B cell (primary cell): Measurements from ENCODE around the gene CHCHD6. TPM values are rescaled to one million over a fixed set of nuclear protein-coding genes. Genes with fewer than 3 reads are reported as not detected.

ENCODE experiments used
- ATAC-seq: fragments of 200-7000 bp; cut with Tn5 transposase; one replicate; pipeline ENCODE4 v1.10.0; 2021; ENCODE audit warnings: low read depth, mild to moderate bottlenecking, moderate number of reproducible peaks, moderate library complexity
- CTCF ChIA-PET: fragments of 350-600 bp; sonication (Branson Sonifier 250); formaldehyde crosslinking; loops from one replicate; lab custom pipeline; 2021; ENCODE audit warnings: antibody characterized with exemption, inconsistent platforms; lab: Charles Lee
- POLR2A ChIA-PET: fragments of 350-600 bp; sonication (Branson Sonifier 250); formaldehyde crosslinking; loops from one replicate; lab custom pipeline; 2021; ENCODE audit warnings: antibody characterized with exemption; lab: Charles Lee
- DNase-seq: peaks from one replicate; pipeline ENCODE4 v3.0.0; 2013
- H2AFZ ChIP-seq: 2 replicates; pipeline ENCODE4 v1.6.1; 2012; ENCODE audit warnings: mild to moderate bottlenecking, low read depth, low read length; ENCODE audit not compliant: insufficient read depth, poor library complexity, severe bottlenecking
- H3K27ac ChIP-seq, 2 donors: 1 replicate in 1 of 2; 2 replicates in 1 of 2; pipeline ENCODE4 v1.5.1; 2012 to 2013; ENCODE audit warnings: low read length in 2 of 2, mild to moderate bottlenecking in 2 of 2, moderate library complexity in 1 of 2
- H3K27me3 ChIP-seq, 4 experiments: fragments of 200-600 bp in 1 of 4; sonication (generic) in 1 of 4; replicated peaks in 1 of 4; 1 replicate in 2 of 4; 2 replicates in 2 of 4; pipeline versions ENCODE4 v1.6.1 to v1.7.0; 2013 to 2016; ENCODE audit warnings: low read length in 3 of 4, mild to moderate bottlenecking in 2 of 4, mixed read lengths in 1 of 4, moderate library complexity in 1 of 4; ENCODE audit not compliant: insufficient read depth in 4 of 4, control insufficient read depth in 3 of 4; ENCODE audit errors: control extremely low read depth in 1 of 4
- H3K36me3 ChIP-seq, 2 experiments: replicated peaks in 1 of 2; 1 replicate in 1 of 2; 2 replicates in 1 of 2; pipeline versions ENCODE4 v1.6.1 to v1.7.1; 2013; ENCODE audit warnings: low read length in 1 of 2; ENCODE audit not compliant: insufficient read depth in 2 of 2, control insufficient read depth in 1 of 2; ENCODE audit errors: control extremely low read depth in 1 of 2, extremely low read depth in 1 of 2
- H3K4me1 ChIP-seq, 2 donors: fragments of 200-600 bp in 1 of 2; sonication (generic) in 1 of 2; 1 replicate in 1 of 2; 2 replicates in 1 of 2; pipeline versions ENCODE4 v1.5.1 to v1.6.1; 2013 to 2017; ENCODE audit warnings: low read length in 2 of 2; ENCODE audit not compliant: control insufficient read depth in 2 of 2, insufficient read depth in 2 of 2
- H3K4me2 ChIP-seq: replicated peaks from 2 replicates; pipeline ENCODE3; 2012; ENCODE audit warnings: mild to moderate bottlenecking, low read depth, low read length; ENCODE audit not compliant: poor library complexity, severe bottlenecking
- H3K4me3 ChIP-seq, 5 experiments: fragments of 200-600 bp in 1 of 5; sonication (generic) in 1 of 5; 1 replicate in 3 of 5; 2 replicates in 2 of 5; pipeline versions ENCODE4 v1.5.1 to v1.7.0; 2011 to 2016; ENCODE audit warnings: low read length in 4 of 5, mild to moderate bottlenecking in 4 of 5, low read depth in 2 of 5, control low read depth in 1 of 5, moderate library complexity in 1 of 5; ENCODE audit not compliant: insufficient read depth in 1 of 5; ENCODE audit errors: control extremely low read depth in 1 of 5, extremely low read depth in 1 of 5
- H3K79me2 ChIP-seq: fragments of 200-600 bp; sonication (generic); one replicate; pipeline ENCODE4 v1.6.0; 2016; ENCODE audit warnings: low read length; ENCODE audit not compliant: control insufficient read depth, insufficient read depth
- H3K9ac ChIP-seq: fragments of 200-600 bp; sonication (generic); 2 replicates; pipeline ENCODE4 v1.6.1; 2017; ENCODE audit warnings: mild to moderate bottlenecking, low read length, moderate library complexity
- H3K9me3 ChIP-seq, 3 donors: one replicate each; pipeline versions ENCODE4 v1.6.1 to v1.7.1; 2013; ENCODE audit warnings: low read length in 2 of 3; ENCODE audit not compliant: control insufficient read depth in 2 of 3, insufficient read depth in 1 of 3; ENCODE audit errors: control extremely low read depth in 1 of 3
- H4K20me1 ChIP-seq: 2 replicates; pipeline ENCODE4 v1.6.0; 2012; ENCODE audit warnings: mild to moderate bottlenecking, low read length; ENCODE audit not compliant: insufficient read depth, control insufficient read depth, poor library complexity, severe bottlenecking
- H3K27ac Mint-ChIP-seq: one replicate; pipeline ENCODE4 v1.8.0; 2021; ENCODE audit warnings: mixed read lengths
- H3K27me3 Mint-ChIP-seq: one replicate; pipeline ENCODE4 v1.8.0; 2021; ENCODE audit warnings: mixed read lengths
- H3K4me1 Mint-ChIP-seq: one replicate; pipeline ENCODE4 v1.8.0; 2021; ENCODE audit warnings: mixed read lengths
- H3K4me3 Mint-ChIP-seq: one replicate; pipeline ENCODE4 v1.8.0; 2021; ENCODE audit warnings: mixed read lengths
- H3K9me3 Mint-ChIP-seq: one replicate; pipeline ENCODE4 v1.8.0; 2022; ENCODE audit warnings: mixed read lengths; ENCODE audit not compliant: insufficient read depth
- EZH2 ChIP-seq: IDR thresholded peaks from 2 replicates; pipeline ENCODE4 v1.6.1; 2012; ENCODE audit warnings: borderline replicate concordance, low read depth, mild to moderate bottlenecking, moderate library complexity, low read length; ENCODE audit not compliant: insufficient read depth, poor library complexity, severe bottlenecking
- WGBS: methylation state at CpG from one replicate; pipeline ENCODE4 v1.1.5; 2013; ENCODE audit warnings: missing lambda C conversion rate; ENCODE audit not compliant: insufficient coverage; 5-methylcytosine and 5-hydroxymethylcytosine counted together
- intact Hi-C: fragments of 100-400 bp; cut with micrococcal nuclease; formaldehyde crosslinking; loops from one replicate; pipeline ENCODE4 v1.10.0; 2022
- polyA plus RNA-seq: library from polyadenylated mRNA; depleted of rRNA; stranded (reverse); fragments of >200 nt; gene quantifications from 2 replicates; pipeline ENCODE4 v1.2.3, GENCODE V29; 2012
- total RNA-seq, 2 donors: library from RNA; stranded (reverse); fragments of 120-200 nt in 1 of 2; gene quantifications; 1 replicate in 1 of 2; 2 replicates in 1 of 2; pipeline versions ENCODE4 v1.2.3 to v1.2.4, GENCODE V29; 2013 to 2022
- TF ChIP-seq, protein P1 (sequence below): fragments of 200-600 bp; IDR thresholded peaks from one replicate; pipeline ENCODE4 v1.8.0; 2022; ENCODE audit warnings: antibody characterized with exemption, mild to moderate bottlenecking

CHCHD6 gene
- total and polyA plus RNA-seq, 2 donors (not counting 1 experiment from before 2014, with no cell fraction given): 8.0 to 13.5 TPM

DNA sequence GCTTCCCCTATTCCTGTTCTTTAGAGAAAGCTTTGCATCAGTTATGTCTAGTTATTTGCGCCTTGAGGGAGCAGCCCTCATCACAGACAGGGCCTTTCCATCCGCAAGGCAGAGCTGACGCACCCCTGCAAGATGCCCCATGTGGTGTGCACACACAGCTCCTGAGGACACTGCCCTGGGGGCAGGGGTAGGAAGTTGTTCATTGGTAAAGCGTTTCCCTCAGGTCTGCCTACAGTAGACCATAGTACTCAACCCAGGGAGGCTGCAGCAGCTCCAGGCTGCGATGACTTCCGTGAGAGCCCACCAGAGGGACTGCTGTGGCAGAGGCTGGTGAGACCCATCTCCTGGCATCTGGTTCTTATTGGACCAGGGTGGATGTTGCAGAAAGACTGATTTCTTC, 223.8 kb downstream of the CHCHD6 start:
- no peak overlapping the region for H3K4me3 ChIP-seq
- CTCF ChIA-PET: interaction anchor here (0.6 kb wide), 1 partner anchor 73 kb away, joined by 3 read pairs; no protein-coding TSS in a partner anchor
- H3K9ac ChIP-seq: no peak overlapping the region
- no peaks in the 10 kb centered on the region for H3K9me3 Mint-ChIP-seq
- no peak overlapping the region for H3K27ac Mint-ChIP-seq
- no peak for TF ChIP-seq EZH2
- TF ChIP-seq, protein P1, sequence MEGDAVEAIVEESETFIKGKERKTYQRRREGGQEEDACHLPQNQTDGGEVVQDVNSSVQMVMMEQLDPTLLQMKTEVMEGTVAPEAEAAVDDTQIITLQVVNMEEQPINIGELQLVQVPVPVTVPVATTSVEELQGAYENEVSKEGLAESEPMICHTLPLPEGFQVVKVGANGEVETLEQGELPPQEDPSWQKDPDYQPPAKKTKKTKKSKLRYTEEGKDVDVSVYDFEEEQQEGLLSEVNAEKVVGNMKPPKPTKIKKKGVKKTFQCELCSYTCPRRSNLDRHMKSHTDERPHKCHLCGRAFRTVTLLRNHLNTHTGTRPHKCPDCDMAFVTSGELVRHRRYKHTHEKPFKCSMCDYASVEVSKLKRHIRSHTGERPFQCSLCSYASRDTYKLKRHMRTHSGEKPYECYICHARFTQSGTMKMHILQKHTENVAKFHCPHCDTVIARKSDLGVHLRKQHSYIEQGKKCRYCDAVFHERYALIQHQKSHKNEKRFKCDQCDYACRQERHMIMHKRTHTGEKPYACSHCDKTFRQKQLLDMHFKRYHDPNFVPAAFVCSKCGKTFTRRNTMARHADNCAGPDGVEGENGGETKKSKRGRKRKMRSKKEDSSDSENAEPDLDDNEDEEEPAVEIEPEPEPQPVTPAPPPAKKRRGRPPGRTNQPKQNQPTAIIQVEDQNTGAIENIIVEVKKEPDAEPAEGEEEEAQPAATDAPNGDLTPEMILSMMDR: no peak
- ATAC-seq (no peak), DNase-seq (no peak)
- no peak overlapping the region for H3K4me2 ChIP-seq
- H4K20me1 ChIP-seq: no peaks in the 10 kb centered on the region
- H3K4me1 Mint-ChIP-seq: peaks cover 5% of the 10 kb centered on the region
- H3K27me3 Mint-ChIP-seq: peaks cover 27% of the 10 kb centered on the region
- no peaks in the 10 kb centered on the region for H3K36me3 ChIP-seq
- no peak overlapping the region for H3K27ac ChIP-seq
- no peak overlapping the region for H2AFZ ChIP-seq
- intact Hi-C loops: no loop called here
- POLR2A ChIA-PET: no interaction called here
- no peaks in the 10 kb centered on the region for H3K4me1 ChIP-seq
- 100% methylated on average over 6 of the region's 6 CpGs for WGBS
- peaks cover 0 to 7% (median 0%) of the 10 kb centered on the region in 4 experiments for H3K27me3 ChIP-seq
- no peak overlapping the region for H3K4me3 Mint-ChIP-seq
- no peaks in the 10 kb centered on the region for H3K79me2 ChIP-seq
- H3K9me3 ChIP-seq: no peaks in the 10 kb centered on the region

DNA sequence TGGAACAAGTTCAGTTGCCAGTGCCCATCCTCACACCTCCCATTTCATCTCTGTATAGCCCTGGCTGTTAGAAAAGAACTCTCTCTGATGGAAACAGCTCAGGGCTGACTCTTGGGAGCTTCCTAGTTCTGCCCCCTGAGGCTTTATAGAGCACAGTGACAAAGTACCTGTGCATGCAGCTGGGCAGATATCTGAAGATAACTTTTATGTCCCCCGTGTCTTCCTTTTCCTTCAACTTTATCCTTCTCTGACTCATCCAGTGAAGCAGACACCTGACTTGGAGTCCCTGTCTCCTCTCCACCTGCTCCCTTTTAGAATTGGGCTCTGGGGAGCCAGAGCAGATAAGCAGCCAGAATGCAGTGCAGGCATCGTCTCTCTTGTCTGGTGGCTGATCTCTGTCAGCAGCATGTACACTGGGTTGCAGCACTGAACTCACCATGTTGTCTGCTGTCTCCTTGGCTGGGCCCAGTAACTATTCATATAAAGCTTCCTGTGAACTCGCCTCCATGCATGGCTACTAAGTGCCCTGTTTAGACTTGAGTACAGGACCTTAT, 225.0 kb downstream of the CHCHD6 start:
- DNase-seq (no peak), ATAC-seq (no peak)
- Histone ChIP-seq H4K20me1 (no peaks in the 10 kb centered on the region), H2AFZ (no peak overlapping the region), H3K27ac (no peak overlapping the region), H3K36me3 (no peaks in the 10 kb centered on the region), H3K9ac (no peak overlapping the region), H3K79me2 (no peaks in the 10 kb centered on the region), H3K9me3 (no peaks in the 10 kb centered on the region), H3K4me1 (no peaks in the 10 kb centered on the region), H3K4me2 (no peak overlapping the region), H3K27me3 (peaks cover 0 to 7% (median 0%) of the 10 kb centered on the region in 4 experiments), H3K4me3 (no peak overlapping the region)
- POLR2A ChIA-PET: no interaction called here
- intact Hi-C loops: no loop called here
- Mint-ChIP-seq H3K9me3 (no peaks in the 10 kb centered on the region), H3K4me1 (peaks cover 5% of the 10 kb centered on the region), H3K27me3 (peaks cover 27% of the 10 kb centered on the region), H3K27ac (no peak overlapping the region), H3K4me3 (no peak overlapping the region)
- CTCF ChIA-PET: no interaction called here
- TF ChIP-seq, protein P1: no peak
- TF ChIP-seq EZH2: no peak
- 79% methylated on average over 3 of the region's 3 CpGs for WGBS
